ENCODE results near the gene OR4C3.

DNA sequence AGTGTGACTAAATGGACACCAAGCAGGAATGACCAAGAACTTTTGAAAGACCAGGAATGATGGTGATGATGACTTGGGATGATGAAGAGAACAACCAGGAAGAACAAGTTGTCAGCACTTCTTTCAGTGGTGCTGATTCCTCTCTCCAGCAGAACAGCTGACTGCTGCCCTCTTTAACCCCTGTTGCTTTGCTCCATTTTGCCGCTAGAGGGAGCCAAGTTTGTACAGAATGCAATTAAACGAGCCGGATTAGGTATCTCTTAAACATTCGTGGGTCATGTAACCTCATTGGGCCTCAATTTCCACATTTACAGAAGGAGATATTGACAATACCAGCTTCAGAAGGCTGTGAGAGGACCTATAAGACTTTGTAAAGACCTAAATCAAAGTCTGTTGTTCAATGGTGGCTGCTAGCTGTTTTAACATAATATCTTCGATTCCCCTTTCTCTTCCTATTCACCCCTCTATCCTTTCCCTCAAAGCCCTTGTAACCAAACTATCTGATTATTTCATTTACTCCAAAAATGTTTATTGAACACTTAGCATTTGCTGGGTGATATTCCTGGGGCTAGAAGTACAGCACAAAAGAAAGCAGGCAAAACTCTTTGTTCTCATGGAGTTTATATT is 16.8 kb upstream of the OR4C3 start:
- TF ChIP-seq, protein P1, sequence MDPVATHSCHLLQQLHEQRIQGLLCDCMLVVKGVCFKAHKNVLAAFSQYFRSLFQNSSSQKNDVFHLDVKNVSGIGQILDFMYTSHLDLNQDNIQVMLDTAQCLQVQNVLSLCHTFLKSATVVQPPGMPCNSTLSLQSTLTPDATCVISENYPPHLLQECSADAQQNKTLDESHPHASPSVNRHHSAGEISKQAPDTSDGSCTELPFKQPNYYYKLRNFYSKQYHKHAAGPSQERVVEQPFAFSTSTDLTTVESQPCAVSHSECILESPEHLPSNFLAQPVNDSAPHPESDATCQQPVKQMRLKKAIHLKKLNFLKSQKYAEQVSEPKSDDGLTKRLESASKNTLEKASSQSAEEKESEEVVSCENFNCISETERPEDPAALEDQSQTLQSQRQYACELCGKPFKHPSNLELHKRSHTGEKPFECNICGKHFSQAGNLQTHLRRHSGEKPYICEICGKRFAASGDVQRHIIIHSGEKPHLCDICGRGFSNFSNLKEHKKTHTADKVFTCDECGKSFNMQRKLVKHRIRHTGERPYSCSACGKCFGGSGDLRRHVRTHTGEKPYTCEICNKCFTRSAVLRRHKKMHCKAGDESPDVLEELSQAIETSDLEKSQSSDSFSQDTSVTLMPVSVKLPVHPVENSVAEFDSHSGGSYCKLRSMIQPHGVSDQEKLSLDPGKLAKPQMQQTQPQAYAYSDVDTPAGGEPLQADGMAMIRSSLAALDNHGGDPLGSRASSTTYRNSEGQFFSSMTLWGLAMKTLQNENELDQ (CRISPR knock-in tag; IDR thresholded peaks at IDR 0.05; ENCODE audit: borderline replicate concordance) = no peak
- TF ChIP-seq RCOR1 (IDR thresholded peaks at IDR 0.05; ENCODE audit: borderline replicate concordance in 1 of 2, low read depth in 2 of 2, low read length in 2 of 2) (no peak), POLR2AphosphoS5 (IDR thresholded peaks at IDR 0.05; ENCODE audit: control insufficient read depth, insufficient read depth, low read depth, low read length) (no peak), ZNF354B (CRISPR knock-in tag; IDR thresholded peaks at IDR 0.05) (no peak), ZNF436 (CRISPR knock-in tag; IDR thresholded peaks at IDR 0.05) (no peak)
- TF ChIP-seq, protein P2, sequence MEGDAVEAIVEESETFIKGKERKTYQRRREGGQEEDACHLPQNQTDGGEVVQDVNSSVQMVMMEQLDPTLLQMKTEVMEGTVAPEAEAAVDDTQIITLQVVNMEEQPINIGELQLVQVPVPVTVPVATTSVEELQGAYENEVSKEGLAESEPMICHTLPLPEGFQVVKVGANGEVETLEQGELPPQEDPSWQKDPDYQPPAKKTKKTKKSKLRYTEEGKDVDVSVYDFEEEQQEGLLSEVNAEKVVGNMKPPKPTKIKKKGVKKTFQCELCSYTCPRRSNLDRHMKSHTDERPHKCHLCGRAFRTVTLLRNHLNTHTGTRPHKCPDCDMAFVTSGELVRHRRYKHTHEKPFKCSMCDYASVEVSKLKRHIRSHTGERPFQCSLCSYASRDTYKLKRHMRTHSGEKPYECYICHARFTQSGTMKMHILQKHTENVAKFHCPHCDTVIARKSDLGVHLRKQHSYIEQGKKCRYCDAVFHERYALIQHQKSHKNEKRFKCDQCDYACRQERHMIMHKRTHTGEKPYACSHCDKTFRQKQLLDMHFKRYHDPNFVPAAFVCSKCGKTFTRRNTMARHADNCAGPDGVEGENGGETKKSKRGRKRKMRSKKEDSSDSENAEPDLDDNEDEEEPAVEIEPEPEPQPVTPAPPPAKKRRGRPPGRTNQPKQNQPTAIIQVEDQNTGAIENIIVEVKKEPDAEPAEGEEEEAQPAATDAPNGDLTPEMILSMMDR (IDR thresholded peaks at IDR 0.05 in 2 of 3, conservative IDR thresholded peaks at IDR 0.05 in 1 of 3; ENCODE audit: insufficient read depth in 2 of 3, low read depth in 1 of 3, low read length in 3 of 3) = peak; percentile 70 to 78 (median 72)
- TF ChIP-seq, protein P3, sequence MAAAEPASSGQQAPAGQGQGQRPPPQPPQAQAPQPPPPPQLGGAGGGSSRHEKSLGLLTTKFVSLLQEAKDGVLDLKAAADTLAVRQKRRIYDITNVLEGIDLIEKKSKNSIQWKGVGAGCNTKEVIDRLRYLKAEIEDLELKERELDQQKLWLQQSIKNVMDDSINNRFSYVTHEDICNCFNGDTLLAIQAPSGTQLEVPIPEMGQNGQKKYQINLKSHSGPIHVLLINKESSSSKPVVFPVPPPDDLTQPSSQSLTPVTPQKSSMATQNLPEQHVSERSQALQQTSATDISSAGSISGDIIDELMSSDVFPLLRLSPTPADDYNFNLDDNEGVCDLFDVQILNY (CRISPR knock-in tag; IDR thresholded peaks at IDR 0.05) = no peak
- TF ChIP-seq, protein P4, sequence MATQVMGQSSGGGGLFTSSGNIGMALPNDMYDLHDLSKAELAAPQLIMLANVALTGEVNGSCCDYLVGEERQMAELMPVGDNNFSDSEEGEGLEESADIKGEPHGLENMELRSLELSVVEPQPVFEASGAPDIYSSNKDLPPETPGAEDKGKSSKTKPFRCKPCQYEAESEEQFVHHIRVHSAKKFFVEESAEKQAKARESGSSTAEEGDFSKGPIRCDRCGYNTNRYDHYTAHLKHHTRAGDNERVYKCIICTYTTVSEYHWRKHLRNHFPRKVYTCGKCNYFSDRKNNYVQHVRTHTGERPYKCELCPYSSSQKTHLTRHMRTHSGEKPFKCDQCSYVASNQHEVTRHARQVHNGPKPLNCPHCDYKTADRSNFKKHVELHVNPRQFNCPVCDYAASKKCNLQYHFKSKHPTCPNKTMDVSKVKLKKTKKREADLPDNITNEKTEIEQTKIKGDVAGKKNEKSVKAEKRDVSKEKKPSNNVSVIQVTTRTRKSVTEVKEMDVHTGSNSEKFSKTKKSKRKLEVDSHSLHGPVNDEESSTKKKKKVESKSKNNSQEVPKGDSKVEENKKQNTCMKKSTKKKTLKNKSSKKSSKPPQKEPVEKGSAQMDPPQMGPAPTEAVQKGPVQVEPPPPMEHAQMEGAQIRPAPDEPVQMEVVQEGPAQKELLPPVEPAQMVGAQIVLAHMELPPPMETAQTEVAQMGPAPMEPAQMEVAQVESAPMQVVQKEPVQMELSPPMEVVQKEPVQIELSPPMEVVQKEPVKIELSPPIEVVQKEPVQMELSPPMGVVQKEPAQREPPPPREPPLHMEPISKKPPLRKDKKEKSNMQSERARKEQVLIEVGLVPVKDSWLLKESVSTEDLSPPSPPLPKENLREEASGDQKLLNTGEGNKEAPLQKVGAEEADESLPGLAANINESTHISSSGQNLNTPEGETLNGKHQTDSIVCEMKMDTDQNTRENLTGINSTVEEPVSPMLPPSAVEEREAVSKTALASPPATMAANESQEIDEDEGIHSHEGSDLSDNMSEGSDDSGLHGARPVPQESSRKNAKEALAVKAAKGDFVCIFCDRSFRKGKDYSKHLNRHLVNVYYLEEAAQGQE (IDR thresholded peaks at IDR 0.05; ENCODE audit: borderline replicate concordance) = peak; percentile 48; the same call in 1 of the 2 replicates
- TF ChIP-seq, protein P4 (CRISPR knock-in tag; IDR thresholded peaks at IDR 0.05; ENCODE audit: low read depth) = no peak
- TF ChIP-seq, protein P5, sequence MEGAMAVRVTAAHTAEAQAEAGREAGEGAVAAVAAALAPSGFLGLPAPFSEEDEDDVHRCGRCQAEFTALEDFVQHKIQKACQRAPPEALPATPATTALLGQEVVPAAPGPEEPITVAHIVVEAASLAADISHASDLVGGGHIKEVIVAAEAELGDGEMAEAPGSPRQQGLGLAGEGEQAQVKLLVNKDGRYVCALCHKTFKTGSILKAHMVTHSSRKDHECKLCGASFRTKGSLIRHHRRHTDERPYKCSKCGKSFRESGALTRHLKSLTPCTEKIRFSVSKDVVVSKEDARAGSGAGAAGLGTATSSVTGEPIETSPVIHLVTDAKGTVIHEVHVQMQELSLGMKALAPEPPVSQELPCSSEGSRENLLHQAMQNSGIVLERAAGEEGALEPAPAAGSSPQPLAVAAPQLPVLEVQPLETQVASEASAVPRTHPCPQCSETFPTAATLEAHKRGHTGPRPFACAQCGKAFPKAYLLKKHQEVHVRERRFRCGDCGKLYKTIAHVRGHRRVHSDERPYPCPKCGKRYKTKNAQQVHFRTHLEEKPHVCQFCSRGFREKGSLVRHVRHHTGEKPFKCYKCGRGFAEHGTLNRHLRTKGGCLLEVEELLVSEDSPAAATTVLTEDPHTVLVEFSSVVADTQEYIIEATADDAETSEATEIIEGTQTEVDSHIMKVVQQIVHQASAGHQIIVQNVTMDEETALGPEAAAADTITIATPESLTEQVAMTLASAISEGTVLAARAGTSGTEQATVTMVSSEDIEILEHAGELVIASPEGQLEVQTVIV (CRISPR knock-in tag; IDR thresholded peaks at IDR 0.05; ENCODE audit: borderline replicate concordance) = no peak
